BJ (cell line): ENCODE measurements around the gene TMC4. TPM values are rescaled to one million over a fixed set of nuclear protein-coding genes. Genes with fewer than 3 reads are reported as not detected.

Experiments used
- CTCF ChIA-PET: fragments of 350-600 bp; formaldehyde crosslinking; extraction: SDS; loops from one replicate; lab custom pipeline; 2021; ENCODE audit warnings: antibody characterized with exemption, inconsistent platforms; lab: Yijun Ruan, JAX
- POLR2A ChIA-PET: fragments of 300-600 bp; sonication (Branson Sonifier 250); formaldehyde crosslinking; extraction: SDS; loops from one replicate; lab custom pipeline; 2021; ENCODE audit warnings: antibody characterized with exemption; lab: Charles Lee
- DNase-seq: peaks from one replicate; pipeline ENCODE4 v3.0.0-alpha.2; 2011; ENCODE audit warnings: low read depth
- H3K27me3 ChIP-seq: 2 replicates; pipeline ENCODE4 v1.6.0; 2011; ENCODE audit warnings: low read length; ENCODE audit not compliant: control insufficient read depth, insufficient read depth
- H3K36me3 ChIP-seq: 2 replicates; pipeline ENCODE4 v1.5.1; 2011; ENCODE audit warnings: low read length; ENCODE audit not compliant: control insufficient read depth, insufficient read depth
- H3K4me3 ChIP-seq: 2 replicates; pipeline ENCODE4 v1.5.1; 2011; ENCODE audit warnings: low read depth, mild to moderate bottlenecking, control low read depth, low read length
- CTCF ChIP-seq: IDR thresholded peaks from 2 replicates; pipeline ENCODE4 v1.5.1; 2011; ENCODE audit warnings: low read depth, mild to moderate bottlenecking, control low read depth, inconsistent platforms, low read length, moderate library complexity; ENCODE audit not compliant: insufficient read depth
- polyA plus RNA-seq: library from polyadenylated mRNA; depleted of rRNA; stranded (reverse); fragments of >200 nt; gene quantifications from 2 replicates; pipeline ENCODE4 v1.2.3, GENCODE V29; 2011

The TMC4 gene
- polyA plus RNA-seq, 1 experiment, result 0.55 TPM

DNA sequence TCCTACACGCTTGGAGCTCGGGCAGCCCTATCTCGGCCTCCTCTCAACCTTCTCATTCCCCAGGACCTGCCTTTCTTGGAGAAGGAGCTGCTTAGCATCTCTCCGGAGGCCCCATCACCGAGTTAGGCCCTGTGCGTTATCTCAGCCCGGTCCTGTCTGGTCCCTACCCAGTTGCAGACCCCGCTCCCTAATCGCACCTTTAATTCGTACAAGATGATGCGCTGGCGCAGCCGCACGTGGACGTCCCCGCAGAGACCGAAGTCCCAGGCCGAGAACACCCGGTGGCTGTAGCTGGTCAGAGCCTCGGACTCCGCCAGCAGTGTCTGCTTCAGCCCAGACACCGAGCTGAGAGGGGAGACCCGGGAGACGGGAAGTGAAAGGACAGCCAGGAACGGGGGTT is 7.7 kb downstream of the TMC4 start:
- H3K27me3 ChIP-seq, result no peaks in the 10 kb centered on the region
- POLR2A ChIA-PET, result no interaction called here
- no peak overlapping the region for H3K4me3 ChIP-seq
- TF ChIP-seq CTCF, result no peak
- H3K36me3 ChIP-seq, result no peaks in the 10 kb centered on the region
- no peak for DNase-seq
- CTCF ChIA-PET, result interaction anchor here (1.5 kb wide), 1 partner anchor 101 kb away, joined by 4 read pairs; no protein-coding TSS in a partner anchor

GRCh38 chr19:54164369-54165068 is 8.4 kb downstream of the TMC4 start:
- ChIA-PET POLR2A (no interaction called here), CTCF (interaction anchor here (1.5 kb wide), 1 partner anchor 101 kb away, joined by 4 read pairs; no protein-coding TSS in a partner anchor)
- Histone ChIP-seq H3K27me3 (no peaks in the 10 kb centered on the region), H3K36me3 (no peaks in the 10 kb centered on the region), H3K4me3 (peak overlapping the region; percentile 23)
- no peak for DNase-seq
- no peak for TF ChIP-seq CTCF

DNA sequence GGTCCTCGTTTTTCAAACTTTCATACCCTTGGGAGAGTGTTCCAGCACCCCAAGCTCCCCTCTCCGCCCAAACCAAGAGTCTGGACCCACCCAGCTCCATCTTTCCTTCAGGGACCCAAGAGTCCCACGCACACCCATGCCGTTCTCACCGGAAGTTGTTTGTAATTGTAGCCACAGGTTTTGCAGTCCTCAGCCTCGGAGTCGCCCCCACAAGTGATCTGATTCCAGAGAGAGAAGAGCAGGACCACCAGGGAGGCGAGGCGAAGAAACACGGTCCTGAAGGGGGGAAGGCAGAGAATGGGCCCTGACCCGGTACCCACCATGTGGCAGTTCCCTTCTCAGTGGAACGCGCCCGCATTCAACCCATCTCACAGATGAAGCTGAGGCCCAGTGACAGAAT is 10.1 kb downstream of the TMC4 start:
- ChIA-PET CTCF (no interaction called here), POLR2A (no interaction called here)
- no peak for TF ChIP-seq CTCF
- DNase-seq, result no peak
- no peak overlapping the region; the same call in 1 of the 2 replicates for H3K4me3 ChIP-seq
- no peaks in the 10 kb centered on the region for H3K27me3 ChIP-seq
- H3K36me3 ChIP-seq, result no peaks in the 10 kb centered on the region

GRCh38 chr19:54162241-54162805 is 10.6 kb downstream of the TMC4 start:
- no peak for TF ChIP-seq CTCF
- no peaks in the 10 kb centered on the region for H3K27me3 ChIP-seq
- DNase-seq, result no peak
- no peaks in the 10 kb centered on the region; the same call in 1 of the 2 replicates for H3K36me3 ChIP-seq
- H3K4me3 ChIP-seq, result peak overlapping the region; percentile 47
- ChIA-PET CTCF (no interaction called here), POLR2A (no interaction called here)

DNA sequence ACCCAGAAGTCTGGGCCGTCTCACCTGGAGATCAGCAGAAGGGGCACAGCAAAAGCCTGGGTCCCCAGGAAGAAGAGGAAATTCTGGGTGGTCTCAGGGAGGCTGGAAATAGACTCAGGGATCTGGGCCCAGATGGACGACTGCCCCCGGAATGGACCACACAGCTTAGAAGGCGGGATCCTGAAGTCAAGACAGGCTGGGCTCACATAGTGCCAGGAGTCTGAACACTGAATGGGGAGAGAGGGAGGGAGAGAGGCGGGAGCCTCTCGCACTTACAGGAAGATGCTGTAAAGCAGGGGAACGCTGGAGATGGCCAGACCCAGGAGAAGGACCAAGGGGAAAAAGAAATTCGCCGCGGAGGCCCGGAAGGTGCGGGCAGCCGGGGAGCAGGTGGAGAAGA is 12.1 kb downstream of the TMC4 start:
- ChIA-PET CTCF (no interaction called here), POLR2A (no interaction called here)
- DNase-seq, result no peak
- TF ChIP-seq CTCF, result no peak
- H3K36me3 ChIP-seq, result peaks cover 9% of the 10 kb centered on the region
- no peaks in the 10 kb centered on the region for H3K27me3 ChIP-seq
- H3K4me3 ChIP-seq, result peak overlapping the region; percentile 62
